Ovary (tissue), 9 donors: ENCODE data around the gene FNDC3A. TPM values are rescaled to one million over a fixed set of nuclear protein-coding genes. Genes with fewer than 3 reads are reported as not detected.
"Not testable (repeated sequence)": the region's sequence is repeated elsewhere in the genome, so short reads cannot be mapped to it uniquely, and the experiment has no call there.

Experiments used
- DNase-seq, 5 donors: peaks; one replicate each; pipeline ENCODE4 v3.0.0-alpha.2; 2019 to 2020
- H3K27ac ChIP-seq, 2 donors: fragments of 200-600 bp; one replicate each; pipeline versions ENCODE4 v1.5.1 to v1.8.0; 2019 to 2022
- H3K27me3 ChIP-seq: fragments of 200-600 bp; one replicate; pipeline ENCODE4 v1.8.0; 2022
- H3K36me3 ChIP-seq: fragments of 200-600 bp; sonication (generic); one replicate; pipeline ENCODE4 v1.5.1; 2019
- H3K4me1 ChIP-seq: one replicate; pipeline ENCODE4 v1.8.1; 2013; ENCODE audit warnings: mild to moderate bottlenecking, moderate library complexity; ENCODE audit not compliant: insufficient read depth
- H3K4me3 ChIP-seq: fragments of 200-600 bp; sonication (generic); one replicate; pipeline ENCODE4 v1.5.1; 2017
- H3K9me3 ChIP-seq, 2 donors: fragments of 200-600 bp in 1 of 2; sonication (generic) in 1 of 2; one replicate each; pipeline versions ENCODE4 v1.5.1 to v1.8.1; 2013 to 2019; ENCODE audit warnings: mild to moderate bottlenecking in 1 of 2, moderate library complexity in 1 of 2
- CTCF ChIP-seq, 3 donors: fragments of 450-650 bp in 2 of 3; fragments of 200-600 bp in 1 of 3; IDR thresholded peaks; one replicate each; pipeline versions ENCODE4 v1.5.1 to v1.8.0; 2016 to 2022; ENCODE audit warnings: antibody characterized with exemption in 3 of 3, mild to moderate bottlenecking in 1 of 3
- EP300 ChIP-seq: sonication (generic); formaldehyde crosslinking; IDR thresholded peaks from one replicate; pipeline ENCODE4 v1.6.1; 2017; ENCODE audit warnings: antibody characterized with exemption
- POLR2A ChIP-seq: fragments of 450-650 bp; IDR thresholded peaks from one replicate; pipeline ENCODE4 v1.6.1; 2017; ENCODE audit warnings: antibody characterized with exemption, mild to moderate bottlenecking, moderate library complexity
- WGBS, 3 donors: extraction: QIAGEN DNeasy Blood & Tissue Kit in 1 of 3; methylation state at CpG; one replicate each; pipeline versions ENCODE4 v1.1.5 to v1.1.7; 2013 to 2017; 5-methylcytosine and 5-hydroxymethylcytosine counted together
- intact Hi-C, 4 donors: fragments of 100-400 bp; cut with DNase I; formaldehyde crosslinking; loops; one replicate each; pipeline versions ENCODE4 v1.11.0 to v1.15.1; 2022 to 2023
- polyA plus RNA-seq, 2 donors: library from polyadenylated mRNA; stranded (reverse); fragments of 200-250 nt in 1 of 2; fragments of 350-450 nt in 1 of 2; fragmentation: Illumina TruSeq in 1 of 2; extraction: RNeasy Lipid Tissue Mini Kit (QIAGEN cat#74804) in 1 of 2; gene quantifications; one replicate each; pipeline ENCODE4 v1.2.3, GENCODE V29; 2013 to 2014
- total RNA-seq, 7 donors: library from RNA; depleted of rRNA in 2 of 7; stranded (reverse); fragments of >200 nt in 2 of 7; fragmentation: NEBNext Ultra II Directional in 3 of 7; extraction: Animal tissue kit (Norgen Biotek cat#: 25700) in 3 of 7; gene quantifications; one replicate each; pipeline versions ENCODE4 v1.1.0 to v1.2.4, GENCODE V29; 2016 to 2023
- donor health status: DM: no; HTN: no; CAD: no; lungs with moderate emphysema.
- donor health status: DM: no; HTN: no; CAD: no.
- donor health status: Bipolar disorder and iron deficiency.
- donor health status: DM: yes; HTN: yes; CAD: no.
- donor health status: DM: no; HTN: no; CAD: no.
- donor health status: DM: yes; HTN: yes; CAD: no.

FNDC3A gene
- total and polyA plus RNA-seq, 9 donors, result 25.5 to 71.6 (median 58.2) TPM

DNA sequence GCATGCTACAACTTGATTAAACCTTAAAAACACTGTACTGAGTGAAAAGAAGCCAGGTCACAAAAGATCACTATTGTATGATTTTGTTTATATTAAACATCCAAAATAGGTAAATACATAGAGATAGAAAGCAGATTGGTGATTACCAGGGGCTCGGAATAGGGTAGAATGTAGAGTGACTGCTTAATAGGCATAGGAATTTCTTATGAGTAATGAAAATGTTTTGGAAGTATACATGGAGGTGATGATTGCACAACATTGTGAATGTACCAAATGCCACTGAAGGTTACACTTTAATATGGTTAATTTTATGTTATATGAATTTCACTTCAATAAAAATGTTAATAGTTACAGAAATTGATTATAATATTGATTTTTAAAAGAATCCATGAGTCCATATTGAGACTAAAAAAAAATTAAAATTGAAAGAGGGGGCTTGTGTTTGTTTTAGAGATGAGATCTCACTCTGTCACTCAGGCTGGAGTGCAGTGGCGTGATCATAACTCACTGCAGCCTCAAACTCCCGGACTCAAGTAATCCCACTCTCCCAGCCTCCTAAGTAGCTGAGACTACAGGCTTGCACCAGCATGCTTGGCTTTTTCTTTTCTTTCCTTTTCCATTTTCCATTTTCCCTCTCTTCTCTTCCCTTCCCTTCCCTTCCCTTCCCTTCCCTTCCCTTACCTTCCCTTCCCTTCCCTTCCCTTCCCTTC lies 85.1 kb downstream of the FNDC3A start:
- intact Hi-C loops, result no loop called here

GRCh38 chr13:49061388-49061752 lies 85.7 kb downstream of the FNDC3A start:
- intact Hi-C loops, H3K27me3 ChIP-seq, H3K4me3 ChIP-seq, DNase-seq, H3K36me3 ChIP-seq, H3K9me3 ChIP-seq, H3K27ac ChIP-seq, H3K4me1 ChIP-seq: not testable (repeated sequence)

More for the DNA sequence above, 85.1 kb downstream of the FNDC3A start:
- no peaks in the 10 kb centered on the region for H3K9me3 ChIP-seq
- DNase-seq, result no peak
- 95 to 97% (median 96%) methylated on average over 3 of the region's 3 CpGs for WGBS, 3 donors
- H3K4me3 ChIP-seq, result no peak overlapping the region
- no peaks in the 10 kb centered on the region for H3K27me3 ChIP-seq
- no peak overlapping the region for H3K27ac ChIP-seq
- H3K4me1 ChIP-seq, result peaks cover 2% of the 10 kb centered on the region
- H3K36me3 ChIP-seq, result no peaks in the 10 kb centered on the region
- TF ChIP-seq CTCF (IDR thresholded peaks at IDR 0.05) (no peak), EP300 (no peak), POLR2A (no peak)

DNA sequence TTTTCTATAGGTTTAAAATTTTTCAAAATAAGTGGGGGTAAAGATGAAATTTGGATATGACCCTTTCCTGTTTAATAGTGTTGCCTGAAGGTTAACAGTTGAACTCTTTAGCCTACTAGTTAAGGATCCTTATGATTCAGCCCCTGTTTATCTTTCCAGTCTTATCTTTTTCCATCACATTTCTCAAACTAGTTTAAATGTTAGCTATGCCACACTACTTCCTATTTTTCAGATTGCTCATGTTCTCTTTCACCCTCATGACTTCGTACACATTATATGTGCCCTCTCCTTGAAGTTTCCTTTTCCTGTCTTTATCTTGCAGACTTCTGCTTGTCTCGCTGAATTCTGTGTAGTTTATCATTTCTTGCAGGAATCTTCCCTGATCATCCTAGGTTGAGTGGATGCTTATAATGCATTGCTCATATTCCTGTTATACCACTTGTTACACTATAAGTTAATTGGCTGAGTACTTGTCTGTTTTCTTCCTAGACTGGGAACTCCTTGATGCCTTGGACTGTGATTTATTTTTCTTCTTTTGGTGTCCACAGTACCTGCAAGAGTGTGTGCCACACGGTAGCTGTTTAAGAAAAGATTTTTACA lies 86.7 kb downstream of the FNDC3A start:
- TF ChIP-seq EP300 (no peak), POLR2A (no peak), CTCF (IDR thresholded peaks at IDR 0.05) (no peak)
- Histone ChIP-seq H3K4me1 (peaks cover 2% of the 10 kb centered on the region), H3K4me3 (no peak overlapping the region), H3K36me3 (no peaks in the 10 kb centered on the region), H3K9me3 (no peaks in the 10 kb centered on the region), H3K27me3 (no peaks in the 10 kb centered on the region), H3K27ac (no peak overlapping the region)
- intact Hi-C loops, result no loop called here
- no peak for DNase-seq
- WGBS, 3 donors, result 66 to 71% (median 70%) methylated on average over 3 of the region's 3 CpGs

DNA sequence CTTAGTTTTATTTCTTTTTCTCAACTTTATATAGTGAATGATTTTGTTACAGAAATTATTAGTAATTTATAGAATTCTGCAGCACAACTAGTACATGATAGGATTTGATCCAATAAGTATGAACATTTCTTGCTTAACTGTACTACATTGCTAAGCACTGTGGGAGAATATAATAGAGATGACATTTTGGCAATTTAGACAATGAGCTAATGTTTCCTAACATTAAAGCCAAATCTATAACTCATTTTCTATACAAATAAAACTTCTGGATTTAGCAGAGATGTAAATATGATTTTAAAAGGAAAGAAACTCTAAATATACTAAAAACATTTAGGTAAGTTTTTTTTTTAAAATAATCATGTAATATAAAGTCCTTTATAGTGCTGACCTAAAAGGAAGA lies 87.3 kb downstream of the FNDC3A start:
- H3K9me3 ChIP-seq, result no peaks in the 10 kb centered on the region
- intact Hi-C loops, result no loop called here
- DNase-seq, result no peak
- H3K4me3 ChIP-seq, result no peak overlapping the region
- TF ChIP-seq POLR2A, result no peak
- TF ChIP-seq EP300, result no peak
- no peak for TF ChIP-seq CTCF (IDR thresholded peaks at IDR 0.05)
- H3K27me3 ChIP-seq, result no peaks in the 10 kb centered on the region
- no peak overlapping the region for H3K27ac ChIP-seq
- H3K4me1 ChIP-seq, result peaks cover 2% of the 10 kb centered on the region
- no peaks in the 10 kb centered on the region for H3K36me3 ChIP-seq

- Histone ChIP-seq H3K4me3 (no peak overlapping the region), H3K36me3 (no peaks in the 10 kb centered on the region), H3K4me1 (peaks cover 2% of the 10 kb centered on the region), H3K9me3 (no peaks in the 10 kb centered on the region), H3K27me3 (no peaks in the 10 kb centered on the region), H3K27ac (no peak overlapping the region)
- no peak for TF ChIP-seq EP300
- no peak for TF ChIP-seq CTCF (IDR thresholded peaks at IDR 0.05)
- TF ChIP-seq POLR2A, result no peak
- intact Hi-C loops, result no loop called here
- 18 to 35% (median 31%) methylated on average over 1 of the region's 1 CpG for WGBS, 3 donors
- no peak for DNase-seq
These were observed 87.8 kb downstream of the FNDC3A start for GRCh38 chr13:49063497-49063896.
